Endodermal cell (in vitro differentiated cells): Measurements from ENCODE around the gene AGO3. TPM values are rescaled to one million over a fixed set of nuclear protein-coding genes. Genes with fewer than 3 reads are reported as not detected.

Source experiments
- DNase-seq: peaks from one replicate; pipeline ENCODE4 v3.0.0-alpha.2; 2017
- H3K27ac ChIP-seq: 2 replicates; pipeline ENCODE4 v1.5.1; 2013; ENCODE audit warnings: mild to moderate bottlenecking, low read depth, low read length, moderate library complexity
- H3K27me3 ChIP-seq: 2 replicates; pipeline ENCODE4 v1.6.1; 2013; ENCODE audit warnings: mild to moderate bottlenecking, low read length, moderate library complexity; ENCODE audit not compliant: insufficient read depth, control insufficient read depth, poor library complexity, severe bottlenecking
- H3K36me3 ChIP-seq: 2 replicates; pipeline ENCODE4 v1.7.0; 2013; ENCODE audit warnings: mild to moderate bottlenecking, low read length, moderate library complexity; ENCODE audit not compliant: control insufficient read depth, insufficient read depth
- H3K4me1 ChIP-seq: one replicate; pipeline ENCODE4 v1.7.0; 2013; ENCODE audit warnings: low read length; ENCODE audit not compliant: control insufficient read depth, insufficient read depth
- H3K4me3 ChIP-seq: 2 replicates; pipeline ENCODE4 v1.5.1; 2013; ENCODE audit warnings: mild to moderate bottlenecking, low read length, moderate library complexity
- H3K9ac ChIP-seq: 2 replicates; pipeline ENCODE4 v1.6.1; 2013; ENCODE audit warnings: mild to moderate bottlenecking, low read length, moderate library complexity; ENCODE audit not compliant: poor library complexity, severe bottlenecking; ENCODE audit errors: extremely low read depth
- H3K9me3 ChIP-seq: 2 replicates; pipeline ENCODE4 v1.6.1; 2013; ENCODE audit warnings: mild to moderate bottlenecking, low read length, moderate library complexity; ENCODE audit not compliant: control insufficient read depth
- H3K27ac Mint-ChIP-seq: 2 replicates; pipeline ENCODE4 v1.8.0; 2020; ENCODE audit warnings: mixed read lengths
- H3K27me3 Mint-ChIP-seq: 2 replicates; pipeline ENCODE4 v1.8.0; 2021; ENCODE audit warnings: mild to moderate bottlenecking, mixed read lengths; ENCODE audit not compliant: insufficient read depth
- H3K36me3 Mint-ChIP-seq: 2 replicates; pipeline ENCODE4 v1.8.0; 2020; ENCODE audit warnings: low read depth, mixed read lengths
- H3K4me1 Mint-ChIP-seq: 2 replicates; pipeline ENCODE4 v1.8.0; 2020; ENCODE audit warnings: mixed read lengths
- H3K4me3 Mint-ChIP-seq: 2 replicates; pipeline ENCODE4 v1.8.0; 2020; ENCODE audit warnings: mild to moderate bottlenecking, moderate library complexity, mixed read lengths
- H3K9me3 Mint-ChIP-seq: 2 replicates; pipeline ENCODE4 v1.8.0; 2020; ENCODE audit warnings: mild to moderate bottlenecking, mixed read lengths
- WGBS, 2 experiments: methylation state at CpG; one replicate each; pipeline versions ENCODE4 v1.1.5 to v1.1.7; 2013; ENCODE audit warnings: missing lambda C conversion rate in 2 of 2, mixed read lengths in 1 of 2; ENCODE audit not compliant: insufficient coverage in 1 of 2, insufficient read length in 1 of 2; 5-methylcytosine and 5-hydroxymethylcytosine counted together
- total RNA-seq, 2 donors: library from RNA; stranded (reverse); fragmentation: NEBNext Ultra II Directional in 1 of 2; extraction: Animal tissue kit (Norgen Biotek cat#: 25700) in 1 of 2; gene quantifications; 2 replicates in 1 of 2; 3 replicates in 1 of 2; pipeline ENCODE4 v1.2.1, GENCODE V29; 2021
- TF ChIP-seq, protein P1 (sequence below): fragments of 200-600 bp; sonication (generic); conservative IDR thresholded peaks from 2 replicates; pipeline ENCODE4 v1.5.0; 2021; ENCODE audit warnings: antibody characterized with exemption, mild to moderate bottlenecking

AGO3 gene
- total RNA-seq, 2 donors from 2014 or later = 32.8 to 39.8 TPM

GRCh38 chr1:36092798-36093185 lies 161.9 kb downstream of the AGO3 start:
- peaks cover 31% of the 10 kb centered on the region for H3K36me3 Mint-ChIP-seq
- H3K27me3 Mint-ChIP-seq = no peaks in the 10 kb centered on the region
- no peak overlapping the region for H3K4me3 Mint-ChIP-seq

GRCh38 chr1:36093226-36093625 lies 162.3 kb downstream of the AGO3 start:
- WGBS, 2 experiments = 93 to 100% methylated on average over 6 to 7 of the region's 7 CpGs
- no peaks in the 10 kb centered on the region for H3K4me1 ChIP-seq
- no peaks in the 10 kb centered on the region for H3K9me3 ChIP-seq
- no peak overlapping the region for H3K4me3 ChIP-seq
- H3K9ac ChIP-seq = no peak overlapping the region
- H3K27me3 ChIP-seq = no peaks in the 10 kb centered on the region
- peaks cover 11% of the 10 kb centered on the region for H3K4me1 Mint-ChIP-seq
- no peaks in the 10 kb centered on the region for H3K27me3 Mint-ChIP-seq
- no peak overlapping the region for H3K4me3 Mint-ChIP-seq
- no peak overlapping the region for H3K27ac Mint-ChIP-seq
- peaks cover 31% of the 10 kb centered on the region for H3K36me3 Mint-ChIP-seq
- no peak overlapping the region for H3K27ac ChIP-seq
- no peak for DNase-seq
- no peaks in the 10 kb centered on the region for H3K9me3 Mint-ChIP-seq
- peaks cover 49% of the 10 kb centered on the region for H3K36me3 ChIP-seq
- TF ChIP-seq, protein P1, sequence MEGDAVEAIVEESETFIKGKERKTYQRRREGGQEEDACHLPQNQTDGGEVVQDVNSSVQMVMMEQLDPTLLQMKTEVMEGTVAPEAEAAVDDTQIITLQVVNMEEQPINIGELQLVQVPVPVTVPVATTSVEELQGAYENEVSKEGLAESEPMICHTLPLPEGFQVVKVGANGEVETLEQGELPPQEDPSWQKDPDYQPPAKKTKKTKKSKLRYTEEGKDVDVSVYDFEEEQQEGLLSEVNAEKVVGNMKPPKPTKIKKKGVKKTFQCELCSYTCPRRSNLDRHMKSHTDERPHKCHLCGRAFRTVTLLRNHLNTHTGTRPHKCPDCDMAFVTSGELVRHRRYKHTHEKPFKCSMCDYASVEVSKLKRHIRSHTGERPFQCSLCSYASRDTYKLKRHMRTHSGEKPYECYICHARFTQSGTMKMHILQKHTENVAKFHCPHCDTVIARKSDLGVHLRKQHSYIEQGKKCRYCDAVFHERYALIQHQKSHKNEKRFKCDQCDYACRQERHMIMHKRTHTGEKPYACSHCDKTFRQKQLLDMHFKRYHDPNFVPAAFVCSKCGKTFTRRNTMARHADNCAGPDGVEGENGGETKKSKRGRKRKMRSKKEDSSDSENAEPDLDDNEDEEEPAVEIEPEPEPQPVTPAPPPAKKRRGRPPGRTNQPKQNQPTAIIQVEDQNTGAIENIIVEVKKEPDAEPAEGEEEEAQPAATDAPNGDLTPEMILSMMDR = no peak

More at GRCh38 chr1:36092798-36093185, 161.9 kb downstream of the AGO3 start:
- Histone ChIP-seq H3K27ac (no peak overlapping the region), H3K4me1 (no peaks in the 10 kb centered on the region), H3K9me3 (no peaks in the 10 kb centered on the region), H3K27me3 (no peaks in the 10 kb centered on the region), H3K36me3 (peaks cover 49% of the 10 kb centered on the region), H3K9ac (no peak overlapping the region), H3K4me3 (no peak overlapping the region)
- 92 to 93% methylated on average over 6 to 9 of the region's 9 CpGs for WGBS, 2 experiments
- Mint-ChIP-seq H3K4me1 (peaks cover 11% of the 10 kb centered on the region), H3K9me3 (no peaks in the 10 kb centered on the region), H3K27ac (no peak overlapping the region)
- TF ChIP-seq, protein P1 = no peak
- no peak for DNase-seq

DNA sequence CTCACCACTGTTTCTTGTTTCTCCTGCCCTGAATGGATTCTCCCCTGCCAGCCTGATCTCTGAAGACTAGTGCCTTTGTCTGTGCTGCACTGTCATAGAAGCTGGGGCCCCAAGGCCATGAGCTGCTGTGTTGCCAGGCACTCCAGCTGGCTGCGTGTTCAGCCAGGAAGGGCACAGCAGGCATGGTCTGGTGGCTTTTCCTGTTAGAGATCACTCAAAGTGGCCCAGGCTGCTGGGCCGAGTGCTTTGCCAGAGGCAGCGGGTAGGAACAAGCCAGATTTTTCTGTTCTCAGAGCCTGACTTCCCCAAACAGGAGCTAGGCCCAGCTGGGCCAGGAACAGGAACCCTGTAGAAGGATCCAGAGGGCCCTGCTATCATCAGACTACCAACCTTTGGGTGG lies 163.0 kb downstream of the AGO3 start:
- peaks cover 11% of the 10 kb centered on the region for H3K4me1 Mint-ChIP-seq
- no peaks in the 10 kb centered on the region for H3K9me3 Mint-ChIP-seq
- Histone ChIP-seq H3K9me3 (no peaks in the 10 kb centered on the region), H3K4me1 (no peaks in the 10 kb centered on the region), H3K36me3 (peaks cover 49% of the 10 kb centered on the region), H3K4me3 (no peak overlapping the region), H3K27ac (no peak overlapping the region), H3K9ac (no peak overlapping the region), H3K27me3 (no peaks in the 10 kb centered on the region)
- no peak overlapping the region for H3K27ac Mint-ChIP-seq
- 93 to 100% methylated on average over 1 to 3 of the region's 3 CpGs for WGBS, 2 experiments
- H3K4me3 Mint-ChIP-seq = no peak overlapping the region
- H3K27me3 Mint-ChIP-seq = no peaks in the 10 kb centered on the region
- DNase-seq = no peak
- peaks cover 31% of the 10 kb centered on the region for H3K36me3 Mint-ChIP-seq
- TF ChIP-seq, protein P1 = no peak
